Measurements from ENCODE around the gene SLC45A3. TPM values are rescaled to one million over a fixed set of nuclear protein-coding genes. Genes with fewer than 3 reads are reported as not detected.

Gene SLC45A3
- total and polyA plus RNA-seq, 2 of the 4 experiments (the other 2 are of a cell fraction) = 1.4 to 2.5 TPM

DNA sequence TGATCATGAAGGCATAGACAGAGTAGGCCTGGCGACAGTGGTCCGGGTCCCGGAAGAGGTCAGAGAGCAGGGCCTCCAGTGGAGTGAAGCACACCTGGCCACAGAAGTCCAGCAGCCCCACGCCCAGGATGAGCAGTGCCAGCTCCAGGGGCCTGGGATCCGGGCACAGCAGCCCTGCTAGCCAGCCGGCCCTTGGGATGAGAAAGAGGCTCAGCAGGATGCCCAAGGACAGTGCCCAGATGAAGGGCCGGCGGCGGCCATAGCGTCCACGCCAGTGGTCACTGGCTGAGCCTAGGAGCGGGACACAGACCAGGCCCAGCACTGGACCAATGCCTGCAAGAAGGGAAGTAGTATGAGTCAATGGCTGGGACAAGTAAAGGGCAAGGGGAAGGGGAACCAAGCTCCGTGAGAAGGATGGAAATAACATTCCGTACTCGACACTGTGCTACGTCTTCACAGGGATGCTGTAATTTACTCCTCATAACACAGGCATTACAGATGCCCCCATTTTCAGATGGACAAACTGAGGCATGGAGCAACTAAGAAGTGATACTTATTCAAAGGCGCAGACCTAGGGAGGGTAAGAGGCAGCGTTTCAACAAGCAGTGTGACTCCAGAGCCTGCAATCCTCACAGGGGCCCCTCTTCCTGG is 16.9 kb downstream of the SLC45A3 start:
- Histone ChIP-seq H3K18ac (ENCODE audit: low read depth, low read length) (no peak overlapping the region), H4K8ac (ENCODE audit: low read depth in 2 of 2, low read length in 2 of 2) (no peak overlapping the region), H2BK20ac (ENCODE audit: low read depth, low read length) (no peak overlapping the region), H2BK120ac (ENCODE audit: low read depth, low read length) (no peak overlapping the region), H3K4ac (ENCODE audit: low read depth, low read length) (no peak overlapping the region), H2BK5ac (ENCODE audit: low read depth, low read length, poor library complexity, severe bottlenecking) (no peak overlapping the region), H2AK9ac (replicated peaks; ENCODE audit: low read depth, low read length, poor library complexity) (no peak overlapping the region), H3K79me1 (ENCODE audit: low read depth in 1 of 2, low read length in 2 of 2) (peaks cover 0 to 3% of the 10 kb centered on the region in 2 experiments; a peak in 1 of 4 replicates), H4K5ac (ENCODE audit: low read depth, low read length) (no peak overlapping the region), H3K14ac (replicated peaks; ENCODE audit: low read depth, low read length) (no peak overlapping the region), H3K56ac (ENCODE audit: extremely low read depth, insufficient read depth, low read length) (no peak overlapping the region), H3K23ac (ENCODE audit: low read depth, low read length) (no peak overlapping the region), H4K20me1 (ENCODE audit: insufficient read depth, low read length) (no peaks in the 10 kb centered on the region), H4K91ac (ENCODE audit: insufficient read depth, low read depth, low read length) (no peak overlapping the region), H3K4me2 (ENCODE audit: low read depth, low read length) (no peak overlapping the region), H3K27ac (ENCODE audit: insufficient read depth, low read length) (no peak overlapping the region), H3K9me3 (ENCODE audit: control insufficient read depth, insufficient read depth, low read length) (no peaks in the 10 kb centered on the region), H3K9ac (ENCODE audit: low read depth, low read length) (no peak overlapping the region), H2AK5ac (ENCODE audit: low read depth, low read length) (no peak overlapping the region), H3K4me1 (ENCODE audit: control insufficient read depth, insufficient read depth, low read length) (peaks cover 7% of the 10 kb centered on the region), H3K4me3 (ENCODE audit: insufficient read depth, low read depth, low read length) (no peak overlapping the region), H3K27me3 (ENCODE audit: control insufficient read depth, insufficient read depth, low read length) (no peaks in the 10 kb centered on the region), H2AFZ (replicated peaks; ENCODE audit: low read length, poor library complexity) (no peak overlapping the region), H3K36me3 (ENCODE audit: control insufficient read depth, insufficient read depth, low read length) (no peaks in the 10 kb centered on the region), H3K9me1 (ENCODE audit: insufficient read depth, low read length) (no peaks in the 10 kb centered on the region; the same call in 1 of the 2 replicates), H2BK15ac (ENCODE audit: low read depth, low read length) (no peak overlapping the region; the same call in 2 of the 3 replicates)
- no peak for DNase-seq
- no peak for TF ChIP-seq RAD21 (IDR thresholded peaks at IDR 0.05; ENCODE audit: low read length)
- no peak for TF ChIP-seq CEBPB (IDR thresholded peaks at IDR 0.05; ENCODE audit: low read depth, low read length)
- TF ChIP-seq CHD1 (IDR thresholded peaks at IDR 0.05; ENCODE audit: low read depth, low read length) = no peak
- BruUV-seq (replicated peaks) = no TSS peak
- dilution Hi-C loops (cut with HindIII; ENCODE audit: low sequenced_read_pairs, unreplicated experiment) (no loop called here), in situ Hi-C loops (cut with MboI; ENCODE audit: low sequenced_read_pairs) (loop anchor here (25.0 kb wide), 2 partner anchors 249 to 449 kb away; partner anchors contain the start of gene AVPR1B), intact Hi-C loops (cut with micrococcal nuclease) (no loop called here)
- ATAC-seq (ENCODE audit: low read depth) = no peak
- WGBS, 2 experiments (ENCODE audit: extremely low coverage in 2 of 2, insufficient read length in 1 of 2) = 92% methylated on average over 8 of the region's 18 CpGs; no CpG with 5 or more reads in 1 of the 2 experiments
- ChIA-PET CTCF (interaction anchor here (0.6 kb wide), 1 partner anchor 23 kb away, joined by 4 read pairs; no protein-coding TSS in a partner anchor), POLR2A (ENCODE audit: unreplicated experiment) (no interaction called here)

All from IMR-90 (cell line).